Trophoblast cell (in vitro differentiated cells and primary cell): ENCODE data around the gene CHRND.

ENCODE experiments used
- DNase-seq, 2 donors: peaks; one replicate each; pipeline ENCODE4 v3.0.0-alpha.2; 2016
- H2AFZ ChIP-seq: 2 replicates; pipeline ENCODE4 v1.6.1; 2013; ENCODE audit warnings: low read length, moderate library complexity, mild to moderate bottlenecking; ENCODE audit not compliant: insufficient read depth, poor library complexity
- H2AK5ac ChIP-seq: 2 replicates; pipeline ENCODE4 v1.6.1; 2013; ENCODE audit warnings: mild to moderate bottlenecking, low read length
- H2BK120ac ChIP-seq: 2 replicates; pipeline ENCODE4 v1.6.1; 2013; ENCODE audit warnings: low read length, mild to moderate bottlenecking, moderate library complexity; ENCODE audit not compliant: insufficient read depth, poor library complexity
- H2BK12ac ChIP-seq: 2 replicates; pipeline ENCODE4 v1.6.1; 2013; ENCODE audit warnings: mild to moderate bottlenecking, low read length, moderate library complexity
- H2BK5ac ChIP-seq: 2 replicates; pipeline ENCODE4 v1.6.1; 2013; ENCODE audit warnings: low read length, low read depth, moderate library complexity, mild to moderate bottlenecking; ENCODE audit not compliant: poor library complexity
- H3K14ac ChIP-seq: 2 replicates; pipeline ENCODE4 v1.6.1; 2013; ENCODE audit warnings: mild to moderate bottlenecking, low read length
- H3K18ac ChIP-seq: 2 replicates; pipeline ENCODE4 v1.6.1; 2013; ENCODE audit warnings: mild to moderate bottlenecking, low read length
- H3K23ac ChIP-seq: 2 replicates; pipeline ENCODE4 v1.6.1; 2013; ENCODE audit warnings: low read length
- H3K27ac ChIP-seq: 2 replicates; pipeline ENCODE4 v1.5.1; 2013; ENCODE audit warnings: low read depth, mild to moderate bottlenecking, inconsistent platforms, low read length, moderate library complexity
- H3K27me3 ChIP-seq: 2 replicates; pipeline ENCODE4 v1.6.1; 2013; ENCODE audit warnings: inconsistent platforms, mild to moderate bottlenecking, low read length, moderate library complexity; ENCODE audit not compliant: insufficient read depth
- H3K36me3 ChIP-seq, 2 experiments: 1 replicate in 1 of 2; 2 replicates in 1 of 2; pipeline ENCODE4 v1.6.1; 2013; ENCODE audit warnings: low read length in 2 of 2, mild to moderate bottlenecking in 2 of 2, moderate library complexity in 1 of 2; ENCODE audit not compliant: insufficient read depth in 2 of 2, control insufficient read depth in 1 of 2
- H3K4ac ChIP-seq: 2 replicates; pipeline ENCODE4 v1.6.1; 2013; ENCODE audit warnings: low read depth, mild to moderate bottlenecking, low read length, moderate library complexity
- H3K4me1 ChIP-seq, 2 experiments: 1 replicate in 1 of 2; 2 replicates in 1 of 2; pipeline ENCODE4 v1.6.1; 2013; ENCODE audit warnings: low read length in 2 of 2, mild to moderate bottlenecking in 2 of 2, moderate library complexity in 1 of 2; ENCODE audit not compliant: insufficient read depth in 2 of 2, control insufficient read depth in 1 of 2
- H3K4me2 ChIP-seq: 2 replicates; pipeline ENCODE4 v1.6.1; 2013; ENCODE audit warnings: inconsistent platforms, mild to moderate bottlenecking, low read length, moderate library complexity
- H3K4me3 ChIP-seq: 2 replicates; pipeline ENCODE4 v1.5.1; 2013; ENCODE audit warnings: mild to moderate bottlenecking, low read depth, low read length, inconsistent platforms
- H3K79me1 ChIP-seq: one replicate; pipeline ENCODE4 v1.6.1; 2013; ENCODE audit warnings: low read length
- H3K79me2 ChIP-seq: 2 replicates; pipeline ENCODE4 v1.6.1; 2013; ENCODE audit warnings: low read length, mild to moderate bottlenecking; ENCODE audit not compliant: control insufficient read depth, insufficient read depth, poor library complexity
- H3K9ac ChIP-seq: 2 replicates; pipeline ENCODE4 v1.6.1; 2013; ENCODE audit warnings: mild to moderate bottlenecking, low read length
- H3K9me3 ChIP-seq: 2 replicates; pipeline ENCODE4 v1.6.1; 2013; ENCODE audit warnings: low read depth, mild to moderate bottlenecking, control low read depth, inconsistent platforms, low read length; ENCODE audit not compliant: insufficient read depth
- H4K12ac ChIP-seq: 2 replicates; pipeline ENCODE4 v1.6.1; 2013; ENCODE audit warnings: low read depth, mild to moderate bottlenecking, low read length, moderate library complexity
- H4K8ac ChIP-seq: 2 replicates; pipeline ENCODE4 v1.6.1; 2013; ENCODE audit warnings: low read depth, mild to moderate bottlenecking, low read length, moderate library complexity
- H4K91ac ChIP-seq: one replicate; pipeline ENCODE4 v1.6.1; 2013; ENCODE audit warnings: low read depth, mild to moderate bottlenecking, low read length, moderate library complexity
- WGBS: extraction: QIAGEN DNeasy Blood & Tissue Kit; methylation state at CpG from one replicate; pipeline ENCODE4 v1.1.7; 2013; ENCODE audit warnings: missing lambda C conversion rate; ENCODE audit not compliant: insufficient read length, insufficient coverage; ENCODE audit errors: extremely low coverage; 5-methylcytosine and 5-hydroxymethylcytosine counted together

The CHRND gene

DNA sequence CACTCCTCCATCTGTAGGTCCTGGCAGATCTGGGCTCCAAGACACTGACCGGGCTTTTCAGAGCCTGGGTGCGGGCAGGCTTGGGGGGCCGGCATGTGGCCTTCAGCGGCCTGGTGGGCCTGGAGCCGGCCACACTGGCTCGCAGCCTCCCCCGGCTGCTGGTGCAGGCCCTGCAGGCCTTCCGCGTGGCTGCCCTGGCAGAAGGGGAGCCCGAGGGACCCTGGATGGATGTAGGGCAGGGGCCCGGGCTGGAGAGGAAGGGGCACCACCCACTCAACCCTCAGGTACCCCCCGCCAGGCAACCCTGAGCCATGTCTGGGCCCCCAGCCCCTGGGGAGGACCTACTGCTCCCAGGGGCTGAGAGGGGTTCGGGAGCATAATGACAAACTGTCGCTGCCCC is 761 bp upstream of the CHRND start:
- no peak overlapping the region for H4K8ac ChIP-seq
- H3K23ac ChIP-seq: no peak overlapping the region
- H3K4ac ChIP-seq: no peak overlapping the region
- H2BK120ac ChIP-seq: no peak overlapping the region
- H2AFZ ChIP-seq: no peak overlapping the region
- no peak overlapping the region for H3K27ac ChIP-seq
- no peaks in the 10 kb centered on the region for H3K79me1 ChIP-seq
- no peak overlapping the region for H2AK5ac ChIP-seq
- no peaks in the 10 kb centered on the region for H3K79me2 ChIP-seq
- H3K4me1 ChIP-seq: peaks cover 2 to 6% of the 10 kb centered on the region in 2 experiments
- no peak overlapping the region for H3K14ac ChIP-seq
- no peak overlapping the region for H3K4me2 ChIP-seq
- H4K91ac ChIP-seq: no peak overlapping the region
- no peak overlapping the region for H3K9ac ChIP-seq
- no peak overlapping the region for H3K4me3 ChIP-seq
- peaks cover 2% of the 10 kb centered on the region for H3K9me3 ChIP-seq
- no peak overlapping the region for H2BK12ac ChIP-seq
- no peak overlapping the region for H2BK5ac ChIP-seq
- no peaks in the 10 kb centered on the region for H3K36me3 ChIP-seq
- H4K12ac ChIP-seq: no peak overlapping the region
- no CpG with 5 or more reads among the region's 14 CpGs for WGBS
- H3K27me3 ChIP-seq: peaks cover 29% of the 10 kb centered on the region
- H3K18ac ChIP-seq: no peak overlapping the region
- no peak for DNase-seq

DNA sequence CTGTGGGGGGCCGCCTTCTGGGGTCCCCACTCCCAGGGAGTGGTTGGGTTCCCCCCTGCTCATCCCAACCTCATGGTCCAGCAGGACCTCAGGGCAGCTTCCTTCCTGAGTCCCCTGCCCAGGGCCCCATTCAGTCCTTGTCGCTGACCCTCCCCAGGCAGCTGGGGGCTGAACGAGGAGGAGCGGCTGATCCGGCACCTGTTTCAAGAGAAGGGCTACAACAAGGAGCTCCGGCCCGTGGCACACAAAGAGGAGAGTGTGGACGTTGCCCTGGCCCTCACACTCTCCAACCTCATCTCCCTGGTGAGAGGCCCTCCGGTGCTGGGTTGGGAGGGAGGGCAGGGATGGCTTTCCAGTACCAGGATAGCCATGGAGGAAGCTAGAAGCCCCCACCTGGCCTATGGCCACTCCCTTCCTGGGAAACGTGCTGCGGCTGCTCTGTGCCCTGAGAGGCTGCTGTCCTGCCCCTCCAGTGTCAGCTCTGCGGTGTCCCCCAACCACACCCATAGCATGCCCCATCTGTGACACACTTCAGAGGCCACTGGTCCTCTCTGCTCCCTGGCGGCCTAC is 497 bp downstream of the CHRND start:
- no peak for DNase-seq
- no CpG with 5 or more reads among the region's 13 CpGs for WGBS
- H2BK5ac ChIP-seq: no peak overlapping the region
- no peak overlapping the region for H2BK120ac ChIP-seq
- no peak overlapping the region for H3K4ac ChIP-seq
- H3K4me2 ChIP-seq: no peak overlapping the region
- peaks cover 2 to 6% of the 10 kb centered on the region in 2 experiments for H3K4me1 ChIP-seq
- H3K9ac ChIP-seq: no peak overlapping the region
- H3K27me3 ChIP-seq: peaks cover 29% of the 10 kb centered on the region
- H3K14ac ChIP-seq: no peak overlapping the region
- no peak overlapping the region for H3K4me3 ChIP-seq
- H3K27ac ChIP-seq: no peak overlapping the region
- no peaks in the 10 kb centered on the region for H3K36me3 ChIP-seq
- H4K12ac ChIP-seq: no peak overlapping the region
- H4K8ac ChIP-seq: no peak overlapping the region
- H3K79me2 ChIP-seq: no peaks in the 10 kb centered on the region
- H3K9me3 ChIP-seq: peaks cover 3% of the 10 kb centered on the region
- H4K91ac ChIP-seq: no peak overlapping the region
- no peak overlapping the region for H3K18ac ChIP-seq
- H3K23ac ChIP-seq: no peak overlapping the region
- no peak overlapping the region for H2AK5ac ChIP-seq
- H2BK12ac ChIP-seq: no peak overlapping the region
- H2AFZ ChIP-seq: no peak overlapping the region
- no peaks in the 10 kb centered on the region for H3K79me1 ChIP-seq

DNA sequence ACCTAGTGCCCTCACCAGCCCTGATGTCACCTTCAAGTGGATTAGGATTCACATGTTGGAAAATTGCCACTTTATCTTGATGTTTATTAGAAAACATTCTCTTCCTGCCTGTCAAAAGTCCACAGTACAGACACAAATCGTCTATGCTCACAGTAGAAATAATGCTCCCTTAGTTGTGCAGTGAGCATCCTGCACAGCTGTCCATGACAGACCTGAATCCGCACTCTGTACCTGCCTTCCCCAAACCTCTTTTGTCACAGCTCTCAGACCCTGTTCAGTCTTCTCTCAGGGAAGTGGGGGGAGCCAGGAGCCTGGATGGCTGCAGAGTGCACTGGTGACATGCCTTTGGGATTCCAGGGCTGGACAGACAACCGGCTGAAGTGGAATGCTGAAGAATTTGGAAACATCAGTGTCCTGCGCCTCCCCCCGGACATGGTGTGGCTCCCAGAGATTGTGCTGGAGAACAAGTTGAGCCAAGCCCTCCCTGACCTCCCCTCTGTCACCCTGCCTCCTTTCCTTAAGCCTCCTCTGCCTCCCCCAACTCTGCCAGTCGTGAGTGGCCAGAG is 2.0 kb downstream of the CHRND start:
- no CpG with 5 or more reads among the region's 6 CpGs for WGBS
- no peak overlapping the region for H3K18ac ChIP-seq

DNA sequence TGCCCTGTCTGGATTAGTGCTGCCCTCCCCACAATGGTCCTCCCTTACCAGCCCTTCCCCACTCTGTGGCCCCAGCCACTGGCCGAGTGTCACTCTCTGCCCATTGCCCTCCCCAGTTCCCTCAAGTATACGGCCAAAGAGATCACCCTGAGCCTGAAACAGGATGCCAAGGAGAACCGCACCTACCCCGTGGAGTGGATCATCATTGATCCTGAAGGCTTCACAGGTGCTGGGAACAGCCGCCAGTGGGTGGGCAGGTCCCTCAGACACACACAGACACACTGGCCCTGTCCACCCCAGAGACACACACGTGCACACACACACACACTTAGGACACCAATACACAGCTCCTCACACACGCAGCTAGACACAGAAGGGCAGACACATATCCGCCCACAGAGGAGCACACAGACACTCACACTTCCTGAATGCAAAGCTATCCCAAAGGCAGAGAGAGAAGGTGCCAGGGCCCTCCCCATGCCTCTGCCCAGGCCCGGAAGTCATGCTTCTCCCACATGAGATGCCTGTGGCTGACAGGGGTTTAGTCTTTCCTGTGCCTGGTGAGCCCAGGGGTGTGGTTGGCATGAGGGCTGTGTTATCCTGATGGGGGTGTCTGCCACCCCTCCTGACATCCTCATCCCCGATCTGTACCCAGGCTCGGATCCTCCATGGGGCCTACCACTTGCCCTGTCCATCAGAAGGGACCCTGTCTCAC is 2.9 kb downstream of the CHRND start:
- Histone ChIP-seq H3K9ac (no peak overlapping the region), H3K4me1 (peaks cover 2 to 6% of the 10 kb centered on the region in 2 experiments), H3K4ac (no peak overlapping the region), H3K14ac (no peak overlapping the region), H3K4me3 (no peak overlapping the region), H3K27me3 (peaks cover 11% of the 10 kb centered on the region), H3K23ac (no peak overlapping the region), H2BK5ac (no peak overlapping the region), H3K79me1 (no peaks in the 10 kb centered on the region), H3K18ac (no peak overlapping the region), H3K27ac (no peak overlapping the region), H4K8ac (no peak overlapping the region), H4K12ac (no peak overlapping the region), H2BK12ac (no peak overlapping the region), H3K9me3 (peaks cover 1% of the 10 kb centered on the region), H2BK120ac (no peak overlapping the region), H3K4me2 (no peak overlapping the region), H2AK5ac (no peak overlapping the region), H3K36me3 (no peaks in the 10 kb centered on the region), H2AFZ (no peak overlapping the region), H3K79me2 (no peaks in the 10 kb centered on the region), H4K91ac (no peak overlapping the region)
- no CpG with 5 or more reads among the region's 11 CpGs for WGBS
- no peak for DNase-seq

More for the DNA sequence above, 2.0 kb downstream of the CHRND start:
- no peak overlapping the region for H2AK5ac ChIP-seq
- no peak overlapping the region for H3K4me2 ChIP-seq
- no peak overlapping the region for H2BK5ac ChIP-seq
- H3K23ac ChIP-seq: no peak overlapping the region
- no peaks in the 10 kb centered on the region for H3K79me2 ChIP-seq
- no peak overlapping the region for H3K4ac ChIP-seq
- no peaks in the 10 kb centered on the region for H3K79me1 ChIP-seq
- no peaks in the 10 kb centered on the region for H3K36me3 ChIP-seq
- H3K27me3 ChIP-seq: peaks cover 20% of the 10 kb centered on the region
- H2AFZ ChIP-seq: no peak overlapping the region
- no peak overlapping the region for H3K14ac ChIP-seq
- H4K8ac ChIP-seq: no peak overlapping the region
- H4K12ac ChIP-seq: no peak overlapping the region
- DNase-seq: no peak
- H2BK120ac ChIP-seq: no peak overlapping the region
- no peak overlapping the region for H3K9ac ChIP-seq
- no peak overlapping the region for H2BK12ac ChIP-seq
- peaks cover 2 to 6% of the 10 kb centered on the region in 2 experiments for H3K4me1 ChIP-seq
- peaks cover 1% of the 10 kb centered on the region for H3K9me3 ChIP-seq
- H3K4me3 ChIP-seq: no peak overlapping the region
- H4K91ac ChIP-seq: no peak overlapping the region
- no peak overlapping the region for H3K27ac ChIP-seq
